T-helper 17 cell (primary cell): ENCODE results near the gene TMC5. TPM values are rescaled to one million over a fixed set of nuclear protein-coding genes. Genes with fewer than 3 reads are reported as not detected.
A peak's percentile ranks its signal among the peaks of the same experiment; 100 is the strongest.

Experiments
- ATAC-seq: fragments of 150-1000 bp; cut with Tn5 transposase; 2 replicates; pipeline ENCODE4 v1.10.0; 2021; ENCODE audit warnings: mild to moderate bottlenecking, moderate library complexity
- DNase-seq, 3 donors: peaks; one replicate each; pipeline versions ENCODE4 v3.0.0 to v3.0.0-alpha.2; 2020 to 2021
- H3K9me3 ChIP-seq: one replicate; pipeline ENCODE4 v1.7.0; 2013; ENCODE audit warnings: low read length, mild to moderate bottlenecking; ENCODE audit not compliant: control insufficient read depth, poor library complexity, severe bottlenecking
- H3K27ac Mint-ChIP-seq: one replicate; pipeline ENCODE4 v1.8.0; 2022; ENCODE audit warnings: mild to moderate bottlenecking, moderate library complexity, mixed read lengths
- H3K27me3 Mint-ChIP-seq: one replicate; pipeline ENCODE4 v1.8.0; 2022; ENCODE audit warnings: mixed read lengths
- H3K36me3 Mint-ChIP-seq: one replicate; pipeline ENCODE4 v1.8.0; 2022; ENCODE audit warnings: low read depth, mixed read lengths
- H3K4me1 Mint-ChIP-seq: one replicate; pipeline ENCODE4 v1.8.0; 2022; ENCODE audit warnings: mild to moderate bottlenecking, mixed read lengths
- H3K4me3 Mint-ChIP-seq: one replicate; pipeline ENCODE4 v1.8.0; 2022; ENCODE audit warnings: mild to moderate bottlenecking, moderate library complexity, mixed read lengths
- total RNA-seq, 4 donors: library from RNA in 2 of 4; stranded (reverse) in 2 of 4; gene quantifications; one replicate each; pipeline ENCODE4 v1.2.3 and lab custom pipeline; 2022 to 2026

Gene TMC5
- total RNA-seq, 2 donors from 2014 or later: 0.22 TPM; not detected in 1

- ATAC-seq (no peak), DNase-seq (no peak)
- Mint-ChIP-seq H3K4me3 (no peak overlapping the region), H3K27me3 (no peaks in the 10 kb centered on the region), H3K4me1 (no peaks in the 10 kb centered on the region), H3K27ac (no peak overlapping the region), H3K36me3 (no peaks in the 10 kb centered on the region)
- no peaks in the 10 kb centered on the region for H3K9me3 ChIP-seq
Measured at GRCh38 chr16:19485611-19486010, 67.9 kb downstream of the TMC5 start.

GRCh38 chr16:19486051-19486450 lies 68.4 kb downstream of the TMC5 start:
- Mint-ChIP-seq H3K4me3 (no peak overlapping the region), H3K27me3 (no peaks in the 10 kb centered on the region), H3K4me1 (no peaks in the 10 kb centered on the region), H3K27ac (no peak overlapping the region), H3K36me3 (no peaks in the 10 kb centered on the region)
- ATAC-seq: no peak
- DNase-seq: no peak
- H3K9me3 ChIP-seq: no peaks in the 10 kb centered on the region

DNA sequence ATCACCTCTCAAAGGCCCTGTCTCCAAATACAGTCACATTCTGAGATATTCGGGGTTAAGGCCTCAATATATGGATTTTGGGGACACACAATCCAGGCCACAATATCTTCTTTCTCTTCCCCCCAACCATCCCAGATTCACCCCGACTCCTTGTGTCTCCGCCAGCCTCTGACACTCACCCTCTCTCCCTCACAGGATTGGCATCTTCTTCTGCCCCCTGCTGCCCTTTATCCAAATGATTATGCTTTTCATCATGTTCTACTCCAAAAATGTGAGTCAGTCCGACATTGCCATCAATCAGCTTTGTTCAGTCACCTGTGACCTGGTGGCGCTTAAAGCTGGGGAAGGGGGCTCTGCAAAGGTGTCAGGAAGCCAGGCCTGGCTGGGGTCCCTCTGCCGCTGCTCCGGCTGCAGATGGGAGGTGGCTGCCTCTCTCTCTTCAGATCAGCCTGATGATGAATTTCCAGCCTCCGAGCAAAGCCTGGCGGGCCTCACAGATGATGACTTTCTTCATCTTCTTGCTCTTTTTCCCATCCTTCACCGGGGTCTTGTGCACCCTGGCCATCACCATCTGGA lies 69.2 kb downstream of the TMC5 start:
- ATAC-seq (no peak), DNase-seq (no peak)
- Mint-ChIP-seq H3K27ac (no peak overlapping the region), H3K4me1 (no peaks in the 10 kb centered on the region), H3K36me3 (no peaks in the 10 kb centered on the region), H3K4me3 (no peak overlapping the region), H3K27me3 (no peaks in the 10 kb centered on the region)
- H3K9me3 ChIP-seq: no peaks in the 10 kb centered on the region

DNA sequence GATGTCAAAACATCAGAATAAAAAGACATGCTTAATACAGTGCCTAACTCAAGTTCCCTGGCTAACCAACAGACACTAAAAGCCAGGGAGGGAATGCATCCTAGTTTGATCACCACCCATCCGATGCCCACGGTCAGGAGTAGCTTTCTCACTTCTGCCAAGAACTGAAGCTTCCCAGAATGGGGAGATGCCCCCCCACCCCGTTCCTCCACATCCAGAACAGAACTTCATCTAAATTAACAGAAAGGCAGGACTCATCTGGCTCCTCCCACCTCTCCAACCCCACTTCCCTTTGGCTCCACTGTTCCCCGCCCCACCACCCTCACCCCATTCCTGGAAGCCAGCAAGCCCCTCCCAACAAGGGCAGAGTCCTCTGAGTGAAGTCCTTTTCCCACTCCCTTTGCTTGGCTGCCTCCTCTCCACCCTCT lies 70.5 kb downstream of the TMC5 start:
- no peaks in the 10 kb centered on the region for H3K27me3 Mint-ChIP-seq
- H3K36me3 Mint-ChIP-seq: peaks cover 3% of the 10 kb centered on the region
- ATAC-seq (no peak), DNase-seq (no peak)
- H3K4me3 Mint-ChIP-seq: no peak overlapping the region
- no peaks in the 10 kb centered on the region for H3K4me1 Mint-ChIP-seq
- H3K27ac Mint-ChIP-seq: no peak overlapping the region
- H3K9me3 ChIP-seq: no peaks in the 10 kb centered on the region

GRCh38 chr16:19490619-19491018 lies 72.9 kb downstream of the TMC5 start:
- no peak for ATAC-seq
- H3K4me3 Mint-ChIP-seq: no peak overlapping the region
- peaks cover 3% of the 10 kb centered on the region for H3K36me3 Mint-ChIP-seq
- H3K27me3 Mint-ChIP-seq: no peaks in the 10 kb centered on the region
- H3K9me3 ChIP-seq: no peaks in the 10 kb centered on the region
- H3K27ac Mint-ChIP-seq: no peak overlapping the region
- peaks cover 10% of the 10 kb centered on the region for H3K4me1 Mint-ChIP-seq
- no peak for DNase-seq

GRCh38 chr16:19497176-19497575 lies 79.5 kb downstream of the TMC5 start:
- H3K9me3 ChIP-seq: no peaks in the 10 kb centered on the region
- DNase-seq: no peak
- no peak for ATAC-seq
- peaks cover 7% of the 10 kb centered on the region for H3K36me3 Mint-ChIP-seq
- no peak overlapping the region for H3K27ac Mint-ChIP-seq
- no peaks in the 10 kb centered on the region for H3K27me3 Mint-ChIP-seq
- peaks cover 13% of the 10 kb centered on the region for H3K4me1 Mint-ChIP-seq
- H3K4me3 Mint-ChIP-seq: no peak overlapping the region

- no peak overlapping the region for H3K4me3 Mint-ChIP-seq
- no peak overlapping the region for H3K27ac Mint-ChIP-seq
- peaks cover 10% of the 10 kb centered on the region for H3K36me3 Mint-ChIP-seq
Measured at GRCh38 chr16:19499006-19499405, 81.3 kb downstream of the TMC5 start.

DNA sequence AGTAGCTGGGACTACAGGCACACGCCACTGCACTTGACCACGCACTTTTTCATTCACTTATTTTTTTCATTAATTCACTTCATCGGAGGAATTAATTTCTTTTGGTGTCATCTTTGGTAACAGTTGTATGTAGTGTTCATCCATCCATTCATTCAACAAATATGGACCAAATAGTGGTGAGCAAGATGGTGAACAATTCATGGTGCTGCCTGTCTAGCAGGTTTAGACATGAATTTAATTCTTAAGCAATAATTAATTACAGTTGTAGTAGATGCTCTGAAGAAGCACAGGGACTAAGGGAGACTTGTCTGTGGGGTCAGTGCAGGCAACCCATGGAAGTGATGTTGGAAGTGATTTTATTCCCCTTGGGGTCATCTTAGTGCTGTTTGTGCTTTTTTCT lies 81.8 kb downstream of the TMC5 start:
- no peak for ATAC-seq
- H3K27ac Mint-ChIP-seq: no peak overlapping the region
- H3K4me3 Mint-ChIP-seq: no peak overlapping the region

More at GRCh38 chr16:19499006-19499405, 81.3 kb downstream of the TMC5 start:
- H3K27me3 Mint-ChIP-seq: no peaks in the 10 kb centered on the region
- ATAC-seq (no peak), DNase-seq (no peak)
- no peaks in the 10 kb centered on the region for H3K9me3 ChIP-seq
- peaks cover 5% of the 10 kb centered on the region for H3K4me1 Mint-ChIP-seq

DNA sequence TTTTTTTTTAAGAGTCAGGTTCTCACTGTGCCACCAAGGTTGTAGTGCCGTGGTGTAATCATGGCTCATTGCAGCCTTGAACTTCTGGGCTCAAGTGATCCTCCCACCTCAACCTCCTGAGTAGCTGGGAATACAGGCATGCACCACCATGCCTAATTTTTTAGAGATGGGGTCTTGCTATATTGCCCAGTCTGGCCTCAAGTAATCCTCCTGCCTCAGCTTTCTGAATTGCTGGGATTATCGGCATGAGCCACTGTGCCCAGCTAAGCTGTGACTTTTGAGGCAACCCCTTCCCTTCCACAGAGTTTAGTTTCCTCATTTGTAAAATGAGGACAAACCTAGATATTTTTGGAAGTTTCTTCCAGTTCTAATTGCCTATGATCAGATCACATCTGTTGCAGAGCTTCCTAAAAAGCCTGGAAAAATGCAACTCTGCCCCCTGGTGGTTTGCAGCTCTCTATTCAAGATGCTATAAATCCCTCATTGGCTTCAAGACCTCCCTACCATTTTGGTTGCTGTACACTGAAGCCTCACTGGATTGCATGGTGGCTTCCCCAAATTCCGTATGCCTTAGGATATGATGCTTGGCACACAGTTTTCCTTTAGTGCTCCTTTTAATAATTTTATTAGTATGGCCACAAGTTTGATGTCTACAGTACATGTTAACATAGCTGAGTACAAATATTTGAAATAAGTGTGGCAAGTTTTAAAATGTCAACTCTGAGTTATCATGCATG lies 84.9 kb downstream of the TMC5 start:
- peak; percentile 69 for ATAC-seq

More for the DNA sequence above, 81.8 kb downstream of the TMC5 start:
- no peak for DNase-seq
- H3K9me3 ChIP-seq: no peaks in the 10 kb centered on the region
- no peaks in the 10 kb centered on the region for H3K27me3 Mint-ChIP-seq
- H3K36me3 Mint-ChIP-seq: peaks cover 13% of the 10 kb centered on the region
- H3K4me1 Mint-ChIP-seq: peaks cover 2% of the 10 kb centered on the region

DNA sequence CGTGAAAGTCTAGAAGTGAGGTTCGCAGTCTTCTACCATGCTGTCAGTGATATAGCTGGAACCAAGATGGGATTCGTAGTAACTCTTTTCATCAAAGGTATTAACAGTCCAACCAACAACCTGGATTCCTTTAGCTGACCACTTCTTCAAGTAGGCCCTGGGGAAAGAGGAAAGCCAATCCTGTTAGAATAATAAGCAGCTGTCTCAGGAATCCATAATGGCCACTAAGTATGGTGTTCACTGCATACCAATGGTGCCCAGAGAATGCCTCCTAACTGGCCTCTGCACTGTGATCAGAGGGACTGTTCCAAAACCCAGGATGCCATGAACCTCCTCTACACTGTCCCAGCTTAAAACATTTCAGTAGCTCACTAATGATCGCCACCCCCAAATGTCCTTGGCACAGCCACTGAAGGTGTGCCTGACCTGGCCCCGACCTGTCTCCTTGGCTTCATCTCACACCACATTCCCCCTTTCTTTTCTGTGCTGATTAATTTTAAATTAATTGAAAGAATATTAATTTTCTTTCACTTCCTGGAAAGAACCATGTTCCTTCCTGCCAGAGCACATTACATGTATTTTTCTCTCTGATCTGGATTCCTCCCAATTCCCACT lies 85.9 kb downstream of the TMC5 start:
- Mint-ChIP-seq H3K36me3 (peaks cover 10% of the 10 kb centered on the region), H3K27ac (peak overlapping the region; percentile 4)
- no peaks in the 10 kb centered on the region for H3K9me3 ChIP-seq

More for the DNA sequence above, 84.9 kb downstream of the TMC5 start:
- peaks cover 11% of the 10 kb centered on the region for H3K36me3 Mint-ChIP-seq
- no peak overlapping the region for H3K4me3 Mint-ChIP-seq
- no peak overlapping the region for H3K27ac Mint-ChIP-seq
- peaks cover 2% of the 10 kb centered on the region for H3K4me1 Mint-ChIP-seq
- DNase-seq: peak; percentile 26 to 51 (median 36)
- H3K9me3 ChIP-seq: no peaks in the 10 kb centered on the region
- H3K27me3 Mint-ChIP-seq: no peaks in the 10 kb centered on the region

DNA sequence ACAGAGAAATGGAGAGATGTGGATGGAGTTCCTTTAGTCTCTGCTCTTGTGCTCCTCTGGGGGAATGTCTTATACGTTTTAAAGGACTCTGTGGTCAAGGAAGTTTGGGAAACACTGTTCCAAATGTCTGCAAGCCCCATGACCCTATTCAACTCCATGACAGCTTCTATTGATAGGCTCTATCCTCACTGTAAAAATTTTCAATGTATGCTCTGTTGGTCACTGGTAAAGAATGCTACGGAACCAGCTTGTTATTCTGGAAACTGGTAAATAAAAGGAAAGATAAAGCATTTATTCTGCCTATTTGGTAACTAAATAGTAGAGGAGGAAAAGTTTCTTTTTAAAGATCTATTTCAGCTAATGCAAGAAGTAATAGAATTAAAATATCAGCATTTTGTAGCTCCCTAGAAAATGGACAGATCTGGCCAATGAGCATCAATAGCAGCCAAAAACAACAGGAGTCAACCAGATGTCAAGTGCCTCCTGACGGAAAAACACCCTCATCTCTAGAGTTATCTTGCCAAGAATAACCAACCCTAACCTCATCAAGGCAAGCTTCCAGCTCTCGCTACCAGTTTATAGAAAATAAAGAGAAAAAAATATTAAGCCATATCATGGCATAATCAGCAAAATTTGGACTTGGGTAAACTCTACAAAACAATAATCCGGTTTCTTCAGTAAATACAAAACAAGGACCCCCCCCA lies 88.1 kb downstream of the TMC5 start:
- ATAC-seq (no peak), DNase-seq (no peak)
- H3K27me3 Mint-ChIP-seq: no peaks in the 10 kb centered on the region
- H3K9me3 ChIP-seq: no peaks in the 10 kb centered on the region
- H3K4me1 Mint-ChIP-seq: no peaks in the 10 kb centered on the region
- H3K36me3 Mint-ChIP-seq: peaks cover 10% of the 10 kb centered on the region
- H3K4me3 Mint-ChIP-seq: no peak overlapping the region
- H3K27ac Mint-ChIP-seq: peak overlapping the region; percentile 60

More for the DNA sequence above, 85.9 kb downstream of the TMC5 start:
- H3K27me3 Mint-ChIP-seq: no peaks in the 10 kb centered on the region
- peaks cover 2% of the 10 kb centered on the region for H3K4me1 Mint-ChIP-seq
- no peak for ATAC-seq
- DNase-seq: no peak
- no peak overlapping the region for H3K4me3 Mint-ChIP-seq

GRCh38 chr16:19506965-19507364 lies 89.3 kb downstream of the TMC5 start:
- no peaks in the 10 kb centered on the region for H3K9me3 ChIP-seq
- Mint-ChIP-seq H3K4me1 (no peaks in the 10 kb centered on the region), H3K36me3 (peaks cover 6% of the 10 kb centered on the region), H3K27me3 (no peaks in the 10 kb centered on the region), H3K4me3 (no peak overlapping the region), H3K27ac (no peak overlapping the region)
- ATAC-seq (no peak), DNase-seq (no peak)

DNA sequence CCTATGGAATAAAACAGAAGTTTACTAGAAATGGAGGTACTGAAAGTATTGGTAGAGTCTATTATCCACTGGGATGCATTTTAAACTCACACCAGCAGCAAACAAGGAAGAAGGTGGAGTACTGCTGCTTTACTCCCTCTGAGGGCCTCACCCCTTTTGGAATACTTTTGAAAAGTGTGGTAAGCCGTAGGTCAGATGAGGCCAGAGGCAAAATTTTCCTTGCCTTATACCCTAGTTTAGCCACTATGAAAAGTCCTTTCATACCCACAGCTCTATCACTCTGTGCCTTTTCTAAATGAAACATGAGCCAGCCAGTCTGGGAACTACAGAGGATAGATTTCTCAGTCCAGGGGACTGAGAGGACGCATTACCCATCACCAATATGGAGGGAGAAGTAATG lies 90.2 kb downstream of the TMC5 start:
- H3K9me3 ChIP-seq: no peaks in the 10 kb centered on the region
- Mint-ChIP-seq H3K27me3 (no peaks in the 10 kb centered on the region), H3K27ac (no peak overlapping the region), H3K36me3 (peaks cover 6% of the 10 kb centered on the region), H3K4me1 (peaks cover 2% of the 10 kb centered on the region), H3K4me3 (no peak overlapping the region)
- ATAC-seq: no peak
- DNase-seq: no peak
